GM12878 (cell line): ENCODE results near the gene FGFR4. TPM values are rescaled to one million over a fixed set of nuclear protein-coding genes. Genes with fewer than 3 reads are reported as not detected.

Source experiments
- BCLAF1 ChIP-seq: fragments of 450-650 bp; IDR thresholded peaks from 2 replicates; pipeline ENCODE4 v1.6.1; 2017; ENCODE audit warnings: antibody characterized with exemption, mild to moderate bottlenecking, moderate library complexity
- E4F1 ChIP-seq: fragments of 450-650 bp; IDR thresholded peaks from 2 replicates; pipeline ENCODE4 v1.6.1; 2018; ENCODE audit warnings: borderline replicate concordance, mild to moderate bottlenecking; ENCODE audit not compliant: partially characterized antibody
- KDM1A ChIP-seq: fragments of 200-600 bp; sonication (generic); IDR thresholded peaks from 2 replicates; pipeline ENCODE4 v1.6.1; 2016; ENCODE audit warnings: borderline replicate concordance
- NKRF ChIP-seq: fragments of 450-650 bp; conservative IDR thresholded peaks from 2 replicates; pipeline ENCODE4 v1.6.1; 2017; ENCODE audit warnings: mild to moderate bottlenecking, moderate library complexity
- NR2F1 ChIP-seq: fragments of 450-650 bp; conservative IDR thresholded peaks from 2 replicates; pipeline ENCODE4 v1.6.1; 2017; ENCODE audit warnings: mild to moderate bottlenecking
- NRF1 ChIP-seq: conservative IDR thresholded peaks from 2 replicates; pipeline ENCODE4 v1.6.1; 2011; ENCODE audit warnings: mild to moderate bottlenecking, low read depth, low read length, improper control_type of control experiment
- RB1 ChIP-seq: fragments of 450-650 bp; formaldehyde crosslinking; IDR thresholded peaks from 2 replicates; pipeline ENCODE4 v1.6.1; 2017; ENCODE audit warnings: mild to moderate bottlenecking, borderline replicate concordance
- TCF7 ChIP-seq: IDR thresholded peaks from 2 replicates; pipeline ENCODE4 v1.6.1; 2014; ENCODE audit warnings: antibody characterized with exemption, borderline replicate concordance
- polyA plus RNA-seq, 11 experiments: library from polyadenylated mRNA; depleted of rRNA in 4 of 11; unstranded in 6 of 11; stranded (reverse) in 5 of 11; fragments of >200 nt; fragmentation: Nextera tagmentation in 4 of 11; fragmentation: Illumina TruSeq in 1 of 11; extraction: Ambion mirVana in 4 of 11; extraction: Trizol in 1 of 11; gene quantifications; 1 replicate in 1 of 11; 2 replicates in 10 of 11; pipeline versions ENCODE4 v1.2.1 to v1.2.3, GENCODE V29; 2011 to 2016; ENCODE audit warnings: inconsistent platforms in 2 of 11, missing spikeins in 2 of 11, low read depth in 1 of 11
- total RNA-seq, 4 experiments: library from RNA; depleted of rRNA in 3 of 4; stranded (reverse); fragments of >200 nt in 3 of 4; fragmentation: Illumina TruSeq in 1 of 4; extraction: Trizol in 1 of 4; gene quantifications; 2 replicates each; pipeline versions ENCODE4 v1.2.1 to v1.2.3, GENCODE V29; 2013 to 2021

The FGFR4 gene
- total and polyA plus RNA-seq, 10 of the 15 experiments (the other 5 are each of a cell fraction or from before 2014, with no cell fraction given), result 0.17 to 0.77 (median 0.28) TPM; not detected in 5

GRCh38 chr5:177133853-177134696 lies 47.4 kb downstream of the FGFR4 start (continued):
- TF ChIP-seq NKRF, result 0 out of 2 replicates have a peak, but pooled peaks have one; percentile 63
- TF ChIP-seq NRF1, result no peak
- no peak for TF ChIP-seq TCF7
- TF ChIP-seq E4F1, result no peak
- no peak for TF ChIP-seq BCLAF1
- no peak for TF ChIP-seq KDM1A
- no peak; the same call in 1 of the 2 replicates for TF ChIP-seq RB1
- no peak for TF ChIP-seq NR2F1
